HepG2 (cell line): ENCODE results near the gene FBXO33. TPM values are rescaled to one million over a fixed set of nuclear protein-coding genes. Genes with fewer than 3 reads are reported as not detected.

ENCODE experiments used
- ATAC-seq: fragments of 200-7000 bp; cut with Tn5 transposase; 3 replicates; pipeline ENCODE4 v1.9.1; 2020; ENCODE audit warnings: mild to moderate bottlenecking, moderate library complexity
- BruUV-seq: library from RNA; stranded (reverse); fragments of 400-500 nt; replicated peaks from 2 replicates; lab custom pipeline; 2021; lab: Mats Ljungman, UMichigan
- CTCF ChIA-PET: fragments of 300-600 bp; formaldehyde crosslinking; extraction: SDS; loops from one replicate; lab custom pipeline; 2021; ENCODE audit warnings: low total read pairs, inconsistent platforms, low intra/inter-chr PET ratio; lab: Yijun Ruan, JAX
- POLR2A ChIA-PET: fragments of 350-600 bp; sonication (Branson Sonifier 250); formaldehyde crosslinking; loops from one replicate; lab custom pipeline; 2020; ENCODE audit warnings: antibody characterized with exemption, inconsistent platforms; lab: Yijun Ruan, JAX
- DNase-seq: peaks from one replicate; pipeline ENCODE4 v3.0.0-alpha.2; 2015; ENCODE audit warnings: low spot score
- FAIRE-seq: peaks from 3 replicates; lab custom pipeline; 2011; peaks lifted over from hg19 to GRCh38; lab: Jason Lieb, UNC
- H2AFZ ChIP-seq: one replicate; pipeline ENCODE4 v1.6.1; 2011; ENCODE audit warnings: low read length, inconsistent platforms
- H3K27ac ChIP-seq: fragments of 300-600 bp; 3 replicates; pipeline ENCODE4 v1.8.0; 2011; ENCODE audit warnings: mixed run types, mild to moderate bottlenecking, mixed read lengths, low read length, inconsistent platforms; ENCODE audit not compliant: insufficient read depth; ENCODE audit errors: extremely low read length
- H3K27me3 ChIP-seq, 2 experiments: fragments of 200-600 bp in 1 of 2; 2 replicates in 1 of 2; 3 replicates in 1 of 2; pipeline versions ENCODE4 v1.6.0 to v1.8.0; 2011; ENCODE audit warnings: low read length in 2 of 2, mild to moderate bottlenecking in 2 of 2, moderate library complexity in 2 of 2, inconsistent platforms in 1 of 2; ENCODE audit not compliant: insufficient read depth in 2 of 2, control insufficient read depth in 1 of 2
- H3K36me3 ChIP-seq, 2 experiments: fragments of 200-600 bp in 1 of 2; replicated peaks in 1 of 2; 2 replicates in 1 of 2; 3 replicates in 1 of 2; pipeline versions ENCODE4 v1.5.1 to v1.8.0; 2011; ENCODE audit warnings: low read length in 2 of 2, inconsistent platforms in 1 of 2; ENCODE audit not compliant: insufficient read depth in 2 of 2, control insufficient read depth in 1 of 2
- H3K4me1 ChIP-seq: 2 replicates; pipeline ENCODE4 v1.5.1; 2012; ENCODE audit warnings: low read length, inconsistent platforms; ENCODE audit not compliant: insufficient read depth
- H3K4me2 ChIP-seq: 2 replicates; pipeline ENCODE4 v1.6.0; 2011; ENCODE audit warnings: low read depth, low read length, inconsistent platforms
- H3K4me3 ChIP-seq, 3 experiments: fragments of 200-600 bp in 1 of 3; sonication (generic), shearing (Covaris generic) in 1 of 3; replicated peaks in 1 of 3; 2 replicates each; pipeline ENCODE4 v1.5.1; 2011 to 2016; ENCODE audit warnings: low read length in 3 of 3, inconsistent platforms in 2 of 3, low read depth in 2 of 3, mild to moderate bottlenecking in 2 of 3, control low read depth in 1 of 3, mixed read lengths in 1 of 3; ENCODE audit not compliant: insufficient read depth in 1 of 3
- H3K79me2 ChIP-seq: one replicate; pipeline ENCODE4 v1.6.1; 2011; ENCODE audit warnings: low read length, inconsistent platforms; ENCODE audit not compliant: insufficient read depth
- H3K9ac ChIP-seq: 2 replicates; pipeline ENCODE4 v1.6.0; 2011; ENCODE audit warnings: mild to moderate bottlenecking, low read depth, low read length, inconsistent platforms; ENCODE audit not compliant: insufficient read depth
- H3K9me3 ChIP-seq: 2 replicates; pipeline ENCODE4 v1.5.1; 2012; ENCODE audit warnings: mild to moderate bottlenecking, low read length
- H4K20me1 ChIP-seq: 2 replicates; pipeline ENCODE4 v1.6.0; 2011; ENCODE audit warnings: inconsistent platforms, mild to moderate bottlenecking, low read length, moderate library complexity; ENCODE audit not compliant: insufficient read depth
- CREB3 ChIP-seq: sonication (generic); formaldehyde crosslinking; IDR thresholded peaks from 2 replicates; pipeline ENCODE4 v1.5.0; 2020; ENCODE audit warnings: missing genetic modification reagents
- NR2F1 ChIP-seq, 2 experiments: fragments of 450-650 bp in 1 of 2; formaldehyde crosslinking in 1 of 2; IDR thresholded peaks; 2 replicates each; pipeline versions ENCODE4 v1.5.0 to v1.6.1; 2016 to 2020; ENCODE audit warnings: mild to moderate bottlenecking in 1 of 2, missing compliant biosample characterization in 1 of 2, missing genetic modification reagents in 1 of 2, moderate library complexity in 1 of 2
- RORA ChIP-seq: sonication (generic); formaldehyde crosslinking; IDR thresholded peaks from 2 replicates; pipeline ENCODE4 v1.5.0; 2020; ENCODE audit warnings: mild to moderate bottlenecking, missing genetic modification reagents, moderate library complexity
- ZBTB21 ChIP-seq: sonication (generic); formaldehyde crosslinking; IDR thresholded peaks from 2 replicates; pipeline ENCODE4 v1.4.0; 2020; ENCODE audit warnings: missing genetic modification reagents
- WGBS: methylation state at CpG from one replicate; pipeline ENCODE4 v1.1.6; 2017; ENCODE audit warnings: low lambda C conversion rate; 5-methylcytosine and 5-hydroxymethylcytosine counted together
- in situ Hi-C: cut with HindIII; loops from 2 replicates; pipeline ENCODE4 v1.10.0; 2017; ENCODE audit warnings: low pct_unique_long_range_greater_than_20kb; ENCODE audit not compliant: extremely low pct_ligation_motif_present
- intact Hi-C: fragments of 100-400 bp; cut with micrococcal nuclease; formaldehyde crosslinking; loops from one replicate; pipeline ENCODE4 v1.10.0; 2022; ENCODE audit not compliant: unreplicated experiment
- polyA plus RNA-seq, 8 experiments: library from polyadenylated mRNA; depleted of rRNA in 3 of 8; stranded (reverse) in 7 of 8; unstranded in 1 of 8; fragments of >200 nt; fragmentation: Illumina TruSeq in 4 of 8; extraction: Trizol in 4 of 8; gene quantifications; 2 replicates each; pipeline versions ENCODE4 v1.2.1 to v1.2.3, GENCODE V29; 2011 to 2016; ENCODE audit warnings: low read depth in 4 of 8, missing spikeins in 1 of 8, mixed read lengths in 1 of 8; ENCODE audit not compliant: insufficient read depth in 1 of 8
- total RNA-seq, 5 experiments: library from RNA; depleted of rRNA; stranded (reverse); fragments of >200 nt; fragmentation: Illumina TruSeq; extraction: Trizol; gene quantifications; 2 replicates each; pipeline ENCODE4 v1.2.3, GENCODE V29; 2016; ENCODE audit warnings: low read depth in 1 of 5
- TF ChIP-seq, protein P1 (sequence below): sonication (generic); formaldehyde crosslinking; IDR thresholded peaks from 2 replicates; pipeline ENCODE4 v1.4.0; 2020; ENCODE audit warnings: missing genetic modification reagents
- TF ChIP-seq, protein P2 (sequence below): sonication (generic); formaldehyde crosslinking; IDR thresholded peaks from 2 replicates; pipeline ENCODE4 v1.4.0; 2020; ENCODE audit warnings: mild to moderate bottlenecking, missing genetic modification reagents

The FBXO33 gene
- total and polyA plus RNA-seq, 2 of the 13 experiments (the other 11 are each of a cell fraction or from before 2014, with no cell fraction given) = 15.5 to 16.9 TPM

- H3K36me3 ChIP-seq = peaks cover 8 to 36% of the 10 kb centered on the region in 2 experiments; a peak in 4 of 5 replicates
- ATAC-seq = no peak
- no peak overlapping the region for H3K4me3 ChIP-seq
- H3K4me2 ChIP-seq = no peak overlapping the region
- no peak overlapping the region for H2AFZ ChIP-seq
- no peaks in the 10 kb centered on the region for H3K9me3 ChIP-seq
- FAIRE-seq = no peak
- ChIA-PET CTCF (no interaction called here), POLR2A (interaction anchor here (0.6 kb wide), 1 partner anchor 31 kb away, joined by 3 read pairs; no protein-coding TSS in a partner anchor)
- BruUV-seq = no TSS peak
- H3K4me1 ChIP-seq = no peaks in the 10 kb centered on the region
- intact Hi-C loops = no loop called here
- H3K79me2 ChIP-seq = no peaks in the 10 kb centered on the region
- H4K20me1 ChIP-seq = no peaks in the 10 kb centered on the region
- TF ChIP-seq RORA (CRISPR knock-in tag) = no peak
- no peak for TF ChIP-seq CREB3 (CRISPR knock-in tag)
- TF ChIP-seq, protein P1, sequence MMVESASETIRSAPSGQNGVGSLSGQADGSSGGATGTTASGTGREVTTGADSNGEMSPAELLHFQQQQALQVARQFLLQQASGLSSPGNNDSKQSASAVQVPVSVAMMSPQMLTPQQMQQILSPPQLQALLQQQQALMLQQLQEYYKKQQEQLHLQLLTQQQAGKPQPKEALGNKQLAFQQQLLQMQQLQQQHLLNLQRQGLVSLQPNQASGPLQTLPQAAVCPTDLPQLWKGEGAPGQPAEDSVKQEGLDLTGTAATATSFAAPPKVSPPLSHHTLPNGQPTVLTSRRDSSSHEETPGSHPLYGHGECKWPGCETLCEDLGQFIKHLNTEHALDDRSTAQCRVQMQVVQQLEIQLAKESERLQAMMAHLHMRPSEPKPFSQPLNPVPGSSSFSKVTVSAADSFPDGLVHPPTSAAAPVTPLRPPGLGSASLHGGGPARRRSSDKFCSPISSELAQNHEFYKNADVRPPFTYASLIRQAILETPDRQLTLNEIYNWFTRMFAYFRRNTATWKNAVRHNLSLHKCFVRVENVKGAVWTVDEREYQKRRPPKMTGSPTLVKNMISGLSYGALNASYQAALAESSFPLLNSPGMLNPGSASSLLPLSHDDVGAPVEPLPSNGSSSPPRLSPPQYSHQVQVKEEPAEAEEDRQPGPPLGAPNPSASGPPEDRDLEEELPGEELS (CRISPR knock-in tag) = no peak
- TF ChIP-seq ZBTB21 (CRISPR knock-in tag) = no peak
- no peak for TF ChIP-seq NR2F1 (CRISPR knock-in tag; IDR thresholded peaks at IDR 0.05)
- TF ChIP-seq, protein P2, sequence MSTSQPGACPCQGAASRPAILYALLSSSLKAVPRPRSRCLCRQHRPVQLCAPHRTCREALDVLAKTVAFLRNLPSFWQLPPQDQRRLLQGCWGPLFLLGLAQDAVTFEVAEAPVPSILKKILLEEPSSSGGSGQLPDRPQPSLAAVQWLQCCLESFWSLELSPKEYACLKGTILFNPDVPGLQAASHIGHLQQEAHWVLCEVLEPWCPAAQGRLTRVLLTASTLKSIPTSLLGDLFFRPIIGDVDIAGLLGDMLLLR (CRISPR knock-in tag) = no peak
- H3K27ac ChIP-seq = no peak overlapping the region
- H3K9ac ChIP-seq = no peak overlapping the region
- in situ Hi-C loops = no loop called here
- no peak for DNase-seq
- 84% methylated on average over 6 of the region's 6 CpGs for WGBS
- no peaks in the 10 kb centered on the region for H3K27me3 ChIP-seq
Observed at GRCh38 chr14:39398382-39398781, 33.9 kb downstream of the FBXO33 start.
